Measurements from ENCODE around the gene PAQR6. TPM values are rescaled to one million over a fixed set of nuclear protein-coding genes. Genes with fewer than 3 reads are reported as not detected.

The PAQR6 gene
- total RNA-seq, 4 donors from 2014 or later, result 2.0 to 8.4 (median 4.6) TPM

DNA sequence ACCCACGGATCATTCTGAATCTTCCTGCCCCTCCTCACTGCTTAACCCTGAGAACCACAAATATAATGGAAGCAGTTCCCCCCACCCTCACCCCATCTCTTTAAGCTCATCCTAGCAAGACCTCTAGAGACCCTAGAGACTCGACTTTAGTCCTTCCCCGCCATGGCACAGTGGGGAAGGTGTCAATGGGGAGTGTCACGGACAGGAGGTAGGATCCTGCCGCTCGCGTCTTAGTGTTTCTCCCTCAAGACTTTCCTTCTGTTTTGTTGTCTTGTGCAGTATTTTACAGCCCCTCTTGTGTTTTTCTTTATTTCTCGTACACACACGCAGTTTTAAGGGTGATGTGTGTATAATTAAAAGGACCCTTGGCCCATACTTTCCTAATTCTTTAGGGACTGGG lies 35.7 kb downstream of the PAQR6 start:
- WGBS, 2 donors, result 86 to 87% methylated on average over 9 of the region's 9 CpGs
- intact Hi-C loops (cut with DNase I; ENCODE audit: low total_unique reads), result no loop called here
- DNase-seq (ENCODE audit: low spot score in 2 of 2), result no peak
- H3K4me3 ChIP-seq (ENCODE audit: low read depth, poor library complexity, severe bottlenecking), result no peak overlapping the region
- TF ChIP-seq, protein P1, sequence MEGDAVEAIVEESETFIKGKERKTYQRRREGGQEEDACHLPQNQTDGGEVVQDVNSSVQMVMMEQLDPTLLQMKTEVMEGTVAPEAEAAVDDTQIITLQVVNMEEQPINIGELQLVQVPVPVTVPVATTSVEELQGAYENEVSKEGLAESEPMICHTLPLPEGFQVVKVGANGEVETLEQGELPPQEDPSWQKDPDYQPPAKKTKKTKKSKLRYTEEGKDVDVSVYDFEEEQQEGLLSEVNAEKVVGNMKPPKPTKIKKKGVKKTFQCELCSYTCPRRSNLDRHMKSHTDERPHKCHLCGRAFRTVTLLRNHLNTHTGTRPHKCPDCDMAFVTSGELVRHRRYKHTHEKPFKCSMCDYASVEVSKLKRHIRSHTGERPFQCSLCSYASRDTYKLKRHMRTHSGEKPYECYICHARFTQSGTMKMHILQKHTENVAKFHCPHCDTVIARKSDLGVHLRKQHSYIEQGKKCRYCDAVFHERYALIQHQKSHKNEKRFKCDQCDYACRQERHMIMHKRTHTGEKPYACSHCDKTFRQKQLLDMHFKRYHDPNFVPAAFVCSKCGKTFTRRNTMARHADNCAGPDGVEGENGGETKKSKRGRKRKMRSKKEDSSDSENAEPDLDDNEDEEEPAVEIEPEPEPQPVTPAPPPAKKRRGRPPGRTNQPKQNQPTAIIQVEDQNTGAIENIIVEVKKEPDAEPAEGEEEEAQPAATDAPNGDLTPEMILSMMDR (IDR thresholded peaks at IDR 0.05), result no peak
- TF ChIP-seq POLR2A (IDR thresholded peaks at IDR 0.05), result no peak

DNA sequence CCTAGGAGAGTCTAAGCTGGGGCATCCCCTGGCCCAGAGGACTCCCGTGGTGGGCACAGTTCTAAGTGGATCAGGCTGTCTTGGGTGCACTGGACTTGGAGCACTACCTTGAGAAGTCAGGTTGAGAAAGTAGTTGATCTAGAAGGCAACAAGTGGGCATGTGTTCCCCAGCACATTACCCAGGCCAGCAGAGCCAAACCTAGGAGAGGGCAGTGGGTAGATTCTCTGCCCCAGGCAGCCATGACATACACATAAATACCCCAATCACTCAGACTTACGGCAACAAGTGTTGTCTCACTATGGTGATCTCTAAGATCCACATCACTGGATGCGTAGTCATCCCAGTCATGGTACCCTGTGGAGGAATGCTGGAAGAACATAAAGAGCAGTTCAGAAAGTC lies 36.6 kb downstream of the PAQR6 start:
- intact Hi-C loops (cut with DNase I; ENCODE audit: low total_unique reads), result no loop called here
- no peak for DNase-seq (ENCODE audit: low spot score in 2 of 2)
- WGBS, 2 donors, result 92 to 100% methylated on average over 3 of the region's 3 CpGs
- H3K4me3 ChIP-seq (ENCODE audit: low read depth, poor library complexity, severe bottlenecking), result no peak overlapping the region
- TF ChIP-seq POLR2A (IDR thresholded peaks at IDR 0.05), result no peak
- TF ChIP-seq, protein P1 (IDR thresholded peaks at IDR 0.05), result no peak

DNA sequence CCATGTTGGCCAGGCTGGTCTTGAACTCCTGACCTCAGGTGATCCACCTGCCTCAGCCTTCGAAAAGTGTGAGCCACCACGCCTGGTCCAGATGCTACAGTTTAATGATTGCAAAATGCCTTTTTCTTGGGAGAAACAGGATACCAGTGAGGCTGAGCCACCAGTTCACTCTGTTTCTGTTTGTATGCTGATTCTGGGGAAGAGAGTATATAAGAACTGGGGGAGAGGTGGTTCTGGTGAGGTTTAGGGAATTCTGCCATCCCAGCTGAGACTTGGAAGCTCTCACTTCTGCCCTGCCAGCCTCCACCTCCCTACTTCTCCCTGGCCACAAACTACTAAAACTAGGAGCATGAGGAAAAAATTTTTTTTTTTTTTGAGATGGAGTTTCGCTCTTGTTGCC lies 43.2 kb downstream of the PAQR6 start:
- intact Hi-C loops (cut with DNase I; ENCODE audit: low total_unique reads), result loop anchor here (10.0 kb wide), 1 partner anchor 50 kb away; the partner anchor contains the start of gene SEMA4A
- 90 to 93% methylated on average over 3 of the region's 3 CpGs for WGBS, 2 donors
- no peak for TF ChIP-seq POLR2A (IDR thresholded peaks at IDR 0.05)
- TF ChIP-seq, protein P1 (IDR thresholded peaks at IDR 0.05), result no peak

DNA sequence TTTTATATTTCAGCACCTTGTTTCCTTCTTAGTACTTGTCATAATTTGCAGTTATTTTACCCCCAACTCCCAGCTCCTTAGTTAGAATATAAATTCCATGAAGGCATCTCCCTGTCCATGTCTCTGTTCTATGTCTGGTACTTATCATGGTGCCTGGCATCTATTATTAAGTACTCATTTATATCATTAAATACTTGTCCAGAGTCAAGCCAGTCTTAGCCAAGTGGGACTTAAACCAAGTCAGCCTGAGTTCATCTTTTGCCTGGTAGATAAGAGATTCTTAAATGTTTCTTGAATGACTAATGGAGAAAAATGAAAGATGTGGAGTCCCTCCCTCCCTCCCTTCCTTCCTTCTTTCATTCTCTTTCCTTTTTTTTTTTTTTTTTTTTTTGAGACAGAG lies 44.5 kb downstream of the PAQR6 start:
- intact Hi-C loops (cut with DNase I; ENCODE audit: low total_unique reads), result loop anchor here (10.0 kb wide), 1 partner anchor 49 kb away; the partner anchor contains the start of gene SEMA4A
- no peak for DNase-seq (ENCODE audit: low spot score in 2 of 2)
- TF ChIP-seq, protein P1 (IDR thresholded peaks at IDR 0.05), result no peak
- TF ChIP-seq POLR2A (IDR thresholded peaks at IDR 0.05), result no peak
- H3K4me3 ChIP-seq (ENCODE audit: low read depth, poor library complexity, severe bottlenecking), result no peak overlapping the region

More for the DNA sequence above, 43.2 kb downstream of the PAQR6 start:
- DNase-seq (ENCODE audit: low spot score in 2 of 2), result no peak
- H3K4me3 ChIP-seq (ENCODE audit: low read depth, poor library complexity, severe bottlenecking), result no peak overlapping the region

DNA sequence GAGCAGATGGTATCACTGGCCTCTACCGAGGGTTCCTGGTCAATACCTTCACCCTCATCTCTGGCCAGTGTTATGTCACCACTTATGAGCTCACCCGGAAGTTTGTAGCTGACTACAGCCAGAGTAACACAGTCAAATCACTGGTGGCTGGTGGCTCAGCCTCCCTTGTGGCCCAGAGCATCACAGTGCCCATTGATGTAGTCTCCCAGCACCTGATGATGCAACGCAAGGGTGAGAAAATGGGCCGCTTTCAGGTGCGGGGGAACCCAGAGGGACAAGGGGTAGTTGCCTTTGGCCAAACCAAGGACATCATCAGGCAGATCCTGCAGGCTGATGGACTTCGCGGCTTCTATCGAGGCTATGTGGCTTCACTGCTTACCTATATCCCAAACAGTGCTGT lies 47.8 kb downstream of the PAQR6 start:
- no peak for TF ChIP-seq POLR2A (IDR thresholded peaks at IDR 0.05)
- TF ChIP-seq, protein P1 (IDR thresholded peaks at IDR 0.05), result no peak
- H3K4me3 ChIP-seq (ENCODE audit: low read depth, poor library complexity, severe bottlenecking), result no peak overlapping the region
- intact Hi-C loops (cut with DNase I; ENCODE audit: low total_unique reads), result loop anchor here (10.0 kb wide), 1 partner anchor 45 kb away; the partner anchor contains the start of gene SEMA4A
- no peak for DNase-seq (ENCODE audit: low spot score in 2 of 2)
- WGBS, 2 donors, result 95 to 98% methylated on average over 8 of the region's 8 CpGs

DNA sequence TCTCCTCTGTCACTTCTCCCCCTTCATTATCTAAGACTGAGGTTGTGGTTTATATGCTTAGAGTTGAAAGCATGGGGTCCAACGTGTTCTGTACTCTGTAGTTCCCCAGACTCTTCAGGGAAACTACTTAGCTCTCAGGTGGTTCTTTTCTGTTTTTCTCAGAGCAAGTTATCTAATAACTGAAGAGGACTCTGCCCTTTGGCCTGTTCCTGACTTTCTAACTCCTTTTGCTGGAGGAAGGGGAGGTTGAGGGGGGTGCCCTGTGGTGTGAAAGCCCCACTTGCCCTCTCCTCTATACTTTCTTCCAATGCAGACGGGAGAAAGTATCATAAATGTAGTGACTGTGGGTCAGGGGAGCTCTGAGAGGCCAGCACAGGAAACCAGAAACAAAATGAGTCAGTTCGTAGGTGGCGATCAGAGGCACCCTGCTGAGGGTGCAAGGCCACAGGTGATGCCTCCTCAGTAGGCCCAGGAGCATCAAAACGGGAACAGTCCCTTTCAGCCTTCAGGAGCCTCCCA lies 49.0 kb downstream of the PAQR6 start:
- 85 to 89% methylated on average over 5 of the region's 5 CpGs for WGBS, 2 donors
- intact Hi-C loops (cut with DNase I; ENCODE audit: low total_unique reads), result no loop called here
- DNase-seq (ENCODE audit: low spot score in 2 of 2), result no peak
- TF ChIP-seq POLR2A (IDR thresholded peaks at IDR 0.05), result no peak
- TF ChIP-seq, protein P1 (IDR thresholded peaks at IDR 0.05), result no peak
- H3K4me3 ChIP-seq (ENCODE audit: low read depth, poor library complexity, severe bottlenecking), result no peak overlapping the region

All from lower leg skin (tissue), 4 donors.